A549 (cell line): ENCODE results near the gene KAT6B. TPM values are rescaled to one million over a fixed set of nuclear protein-coding genes. Genes with fewer than 3 reads are reported as not detected.

ENCODE experiments used
- ATAC-seq, 2 experiments: fragments of 200-7000 bp in 1 of 2; fragments of >200 bp in 1 of 2; cut with Nextera tagmentation in 1 of 2; cut with Tn5 transposase in 1 of 2; 3 replicates each; pipeline versions ENCODE4 v1.8.0 to v1.9.1; 2018 to 2020; ENCODE audit warnings: mild to moderate bottlenecking in 1 of 2, moderate library complexity in 1 of 2
- CTCF ChIA-PET: fragments of 300-600 bp; sonication (Branson Sonifier 250); formaldehyde crosslinking; extraction: SDS; loops from one replicate; lab custom pipeline; 2021; ENCODE audit warnings: antibody characterized with exemption, inconsistent platforms; lab: Yijun Ruan, JAX
- POLR2A ChIA-PET: fragments of 350-600 bp; formaldehyde crosslinking; extraction: SDS; loops from one replicate; lab custom pipeline; 2021; ENCODE audit warnings: antibody characterized with exemption, inconsistent platforms; lab: Yijun Ruan, JAX
- DNase-seq, 2 experiments: peaks; one replicate each; pipeline versions ENCODE4 v3.0.0 to v3.0.0-alpha.2; 2011 to 2016; ENCODE audit warnings: low read depth in 1 of 2, low spot score in 1 of 2
- FAIRE-seq: peaks from 2 replicates; lab custom pipeline; 2011; peaks lifted over from hg19 to GRCh38; lab: Jason Lieb, UNC
- H3K27ac ChIP-seq, 2 experiments: fragments of >200 bp; sonication (Bioruptor Twin); formaldehyde crosslinking; 3 replicates each; pipeline ENCODE4 v1.5.1; 2016 to 2017
- H3K4me1 ChIP-seq: fragments of >200 bp; sonication (Bioruptor Twin); formaldehyde crosslinking; 3 replicates; pipeline ENCODE4 v1.6.1; 2016
- H3K4me2 ChIP-seq: fragments of >200 bp; sonication (Bioruptor Twin); formaldehyde crosslinking; 3 replicates; pipeline ENCODE4 v1.6.1; 2016
- H3K4me3 ChIP-seq: fragments of >200 bp; sonication (Bioruptor Twin); formaldehyde crosslinking; 3 replicates; pipeline ENCODE4 v1.5.1; 2016
- H3K9me3 ChIP-seq: fragments of >200 bp; sonication (Bioruptor Twin); formaldehyde crosslinking; 3 replicates; pipeline ENCODE4 v1.6.1; 2016
- BHLHE40 ChIP-seq: IDR thresholded peaks from 2 replicates; pipeline ENCODE4 v1.6.1; 2012; ENCODE audit warnings: low read depth, low read length, inconsistent platforms
- CBX2 ChIP-seq: fragments of 200-600 bp; sonication (generic); IDR thresholded peaks from 2 replicates; pipeline ENCODE4 v1.6.1; 2016; ENCODE audit warnings: low read depth, mild to moderate bottlenecking, borderline replicate concordance
- CEBPB ChIP-seq, 2 experiments: fragments of >200 bp in 1 of 2; sonication (Bioruptor Twin) in 1 of 2; formaldehyde crosslinking in 1 of 2; IDR thresholded peaks; 2 replicates each; pipeline ENCODE4 v1.6.1; 2012 to 2016
- EHF ChIP-seq: fragments of 250-450 bp; sonication (Bioruptor Pico); IDR thresholded peaks from 2 replicates; pipeline ENCODE4 v1.5.0; 2020; ENCODE audit warnings: mild to moderate bottlenecking
- EP300 ChIP-seq, 2 experiments: fragments of >200 bp; sonication (Bioruptor Twin); formaldehyde crosslinking; IDR thresholded peaks; 2 replicates in 1 of 2; 3 replicates in 1 of 2; pipeline ENCODE4 v1.6.1; 2016 to 2017
- ESRRA ChIP-seq: fragments of 150-350 bp; IDR thresholded peaks from 2 replicates; pipeline ENCODE4 v1.6.1; 2014; ENCODE audit warnings: mild to moderate bottlenecking, low read length, borderline replicate concordance
- FOSL2 ChIP-seq, 2 experiments: fragments of 450-650 bp in 1 of 2; fragments of >200 bp in 1 of 2; sonication (Bioruptor Twin) in 1 of 2; formaldehyde crosslinking; IDR thresholded peaks; 2 replicates each; pipeline versions ENCODE4 v1.5.0 to v1.6.1; 2016 to 2020; ENCODE audit warnings: mild to moderate bottlenecking in 1 of 2, moderate library complexity in 1 of 2
- HEYL ChIP-seq: fragments of 250-450 bp; sonication (Bioruptor Pico); IDR thresholded peaks from 2 replicates; pipeline ENCODE4 v1.8.0; 2021; ENCODE audit warnings: mild to moderate bottlenecking, moderate library complexity
- HOXA7 ChIP-seq: fragments of 250-450 bp; sonication (Bioruptor Pico); IDR thresholded peaks from 2 replicates; pipeline ENCODE4 v1.5.0; 2020; ENCODE audit warnings: mild to moderate bottlenecking, moderate library complexity
- HOXB5 ChIP-seq: fragments of 250-450 bp; sonication (Bioruptor Pico); IDR thresholded peaks from 2 replicates; pipeline ENCODE4 v1.5.0; 2020; ENCODE audit warnings: mild to moderate bottlenecking, moderate library complexity
- JUN ChIP-seq, 2 experiments: fragments of >200 bp; sonication (Bioruptor Twin); formaldehyde crosslinking; IDR thresholded peaks; 2 replicates in 1 of 2; 3 replicates in 1 of 2; pipeline ENCODE4 v1.6.1; 2016 to 2017
- JUNB ChIP-seq: fragments of >200 bp; sonication (Bioruptor Twin); formaldehyde crosslinking; IDR thresholded peaks from 2 replicates; pipeline ENCODE4 v1.6.1; 2016
- KDM5A ChIP-seq: fragments of 200-600 bp; sonication (generic); IDR thresholded peaks from 2 replicates; pipeline ENCODE4 v1.6.1; 2016; ENCODE audit warnings: antibody characterized with exemption, mild to moderate bottlenecking
- MAZ ChIP-seq: fragments of 150-350 bp; IDR thresholded peaks from 2 replicates; pipeline ENCODE4 v1.6.1; 2014; ENCODE audit warnings: antibody characterized with exemption, low read depth, low read length, borderline replicate concordance
- NFE2L2 ChIP-seq: fragments of 150-350 bp; conservative IDR thresholded peaks from 2 replicates; pipeline ENCODE4 v1.6.1; 2014; ENCODE audit warnings: low read length
- NPAS2 ChIP-seq: fragments of 250-450 bp; sonication (Bioruptor Pico); IDR thresholded peaks from 2 replicates; pipeline ENCODE4 v1.8.0; 2022; ENCODE audit warnings: mild to moderate bottlenecking, moderate library complexity, borderline replicate concordance
- POLR2AphosphoS2 ChIP-seq: conservative IDR thresholded peaks from 2 replicates; pipeline ENCODE4 v1.6.1; 2012; ENCODE audit warnings: low read length, improper control_type of control experiment, inconsistent platforms
- RAD21 ChIP-seq, 2 experiments: fragments of >200 bp in 1 of 2; sonication (Bioruptor Twin) in 1 of 2; formaldehyde crosslinking in 1 of 2; IDR thresholded peaks in 1 of 2; conservative IDR thresholded peaks in 1 of 2; 2 replicates in 1 of 2; 3 replicates in 1 of 2; pipeline ENCODE4 v1.6.1; 2012 to 2018; ENCODE audit warnings: inconsistent platforms in 1 of 2
- RARB ChIP-seq: fragments of 250-450 bp; sonication (Bioruptor Pico); IDR thresholded peaks from 2 replicates; pipeline ENCODE4 v1.8.0; 2021; ENCODE audit warnings: mild to moderate bottlenecking, moderate library complexity
- RFX5 ChIP-seq: fragments of 450-650 bp; IDR thresholded peaks from 2 replicates; pipeline ENCODE4 v1.7.1; 2014; ENCODE audit warnings: antibody characterized with exemption, mild to moderate bottlenecking, moderate library complexity
- RNF2 ChIP-seq: fragments of 200-600 bp; sonication (generic); IDR thresholded peaks from 2 replicates; pipeline ENCODE4 v1.6.1; 2016; ENCODE audit warnings: low read depth, mild to moderate bottlenecking, antibody characterized with exemption, moderate library complexity, borderline replicate concordance
- SREBF2 ChIP-seq: fragments of 450-650 bp; IDR thresholded peaks from 2 replicates; pipeline ENCODE4 v1.6.1; 2014; ENCODE audit warnings: mild to moderate bottlenecking, moderate library complexity
- ZC3H11A ChIP-seq: fragments of 450-650 bp; IDR thresholded peaks from 2 replicates; pipeline ENCODE4 v1.6.1; 2014; ENCODE audit warnings: antibody characterized with exemption, mild to moderate bottlenecking
- ZNF302 ChIP-seq: fragments of 250-450 bp; sonication (Bioruptor Pico); IDR thresholded peaks from 2 replicates; pipeline ENCODE4 v1.9.0; 2021; ENCODE audit warnings: inconsistent platforms, mild to moderate bottlenecking, moderate library complexity
- WGBS: methylation state at CpG from one replicate; pipeline ENCODE4 v1.1.6; 2017; ENCODE audit errors: missing lambda C conversion rate; 5-methylcytosine and 5-hydroxymethylcytosine counted together
- polyA plus RNA-seq, 4 experiments: library from polyadenylated mRNA; depleted of rRNA in 3 of 4; stranded (reverse); fragments of >200 nt; fragmentation: RNase III in 1 of 4; extraction: RNeasy Plus Mini Kit Qiagen cat#74134 plus additional on column Dnase treatment in 1 of 4; gene quantifications; 2 replicates in 3 of 4; 3 replicates in 1 of 4; pipeline ENCODE4 v1.2.3, GENCODE V29; 2011 to 2017
- TF ChIP-seq, protein P1 (sequence below): fragments of 450-650 bp; IDR thresholded peaks from 2 replicates; pipeline ENCODE4 v1.6.1; 2014; ENCODE audit warnings: antibody characterized with exemption
- TF ChIP-seq, protein P2 (sequence below): IDR thresholded peaks from 2 replicates; pipeline ENCODE4 v1.6.1; 2012; ENCODE audit warnings: low read depth, borderline replicate concordance
- TF ChIP-seq, protein P3 (sequence below): fragments of >200 bp; sonication (Bioruptor Twin); formaldehyde crosslinking; IDR thresholded peaks from 3 replicates; pipeline ENCODE4 v1.5.1; 2016
- TF ChIP-seq, protein P4 (sequence below): fragments of 200-600 bp; sonication (generic); IDR thresholded peaks from 2 replicates; pipeline ENCODE4 v1.6.1; 2016; ENCODE audit warnings: antibody characterized with exemption, mild to moderate bottlenecking, moderate library complexity
- TF ChIP-seq, protein P5 (sequence below): fragments of >200 bp; sonication (Bioruptor Twin); formaldehyde crosslinking; IDR thresholded peaks from 2 replicates; pipeline ENCODE4 v1.6.1; 2016

Gene KAT6B
- polyA plus RNA-seq, 2 of the 4 experiments (the other 2 are of a cell fraction), result 5.6 to 5.7 TPM

DNA sequence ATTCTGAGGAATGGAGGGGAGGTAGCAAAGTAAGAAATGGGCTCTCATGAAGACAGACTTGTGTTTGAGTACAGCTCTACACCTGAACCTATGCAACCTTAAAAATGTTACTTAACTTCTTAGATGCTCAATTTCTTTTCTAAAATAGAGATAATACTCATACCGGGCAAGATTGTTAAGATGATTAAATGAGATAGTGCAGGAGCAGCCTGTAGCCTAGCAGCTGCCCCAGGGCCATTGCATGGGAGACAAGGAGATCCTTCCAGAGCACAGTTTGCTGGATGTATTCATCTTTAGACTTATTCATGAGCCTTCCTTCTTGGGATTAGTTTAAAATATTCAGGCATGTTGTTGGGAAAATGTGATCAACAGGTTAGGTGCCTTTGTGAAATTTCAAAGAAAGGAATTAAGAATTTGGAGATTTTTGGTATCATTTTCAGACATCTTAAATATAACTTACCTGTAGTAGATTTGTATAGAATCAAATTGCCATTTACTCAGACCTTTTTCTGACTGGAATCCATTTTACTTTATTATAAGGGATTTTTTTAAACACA is 130.2 kb downstream of the KAT6B start:
- 100% methylated on average over 1 of the region's 1 CpG for WGBS
- POLR2A ChIA-PET, result no interaction called here
- CTCF ChIA-PET, result no interaction called here
- H3K4me3 ChIP-seq, result no peak overlapping the region
- TF ChIP-seq ZNF302 (CRISPR knock-in tag) (no peak), EHF (no peak), RAD21 (conservative IDR thresholded peaks at IDR 0.05 in 1 of 2, IDR thresholded peaks at IDR 0.05 in 1 of 2) (no peak), BHLHE40 (no peak), KDM5A (no peak), RARB (no peak), EP300 (IDR thresholded peaks at IDR 0.05) (no peak), RNF2 (no peak), JUNB (no peak), JUN (IDR thresholded peaks at IDR 0.05) (no peak), HEYL (CRISPR knock-in tag) (no peak), NFE2L2 (no peak), POLR2AphosphoS2 (no peak)
- TF ChIP-seq, protein P1, sequence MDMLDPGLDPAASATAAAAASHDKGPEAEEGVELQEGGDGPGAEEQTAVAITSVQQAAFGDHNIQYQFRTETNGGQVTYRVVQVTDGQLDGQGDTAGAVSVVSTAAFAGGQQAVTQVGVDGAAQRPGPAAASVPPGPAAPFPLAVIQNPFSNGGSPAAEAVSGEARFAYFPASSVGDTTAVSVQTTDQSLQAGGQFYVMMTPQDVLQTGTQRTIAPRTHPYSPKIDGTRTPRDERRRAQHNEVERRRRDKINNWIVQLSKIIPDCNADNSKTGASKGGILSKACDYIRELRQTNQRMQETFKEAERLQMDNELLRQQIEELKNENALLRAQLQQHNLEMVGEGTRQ, result no peak
- TF ChIP-seq, protein P2, sequence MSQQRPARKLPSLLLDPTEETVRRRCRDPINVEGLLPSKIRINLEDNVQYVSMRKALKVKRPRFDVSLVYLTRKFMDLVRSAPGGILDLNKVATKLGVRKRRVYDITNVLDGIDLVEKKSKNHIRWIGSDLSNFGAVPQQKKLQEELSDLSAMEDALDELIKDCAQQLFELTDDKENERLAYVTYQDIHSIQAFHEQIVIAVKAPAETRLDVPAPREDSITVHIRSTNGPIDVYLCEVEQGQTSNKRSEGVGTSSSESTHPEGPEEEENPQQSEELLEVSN, result no peak
- TF ChIP-seq, protein P3, sequence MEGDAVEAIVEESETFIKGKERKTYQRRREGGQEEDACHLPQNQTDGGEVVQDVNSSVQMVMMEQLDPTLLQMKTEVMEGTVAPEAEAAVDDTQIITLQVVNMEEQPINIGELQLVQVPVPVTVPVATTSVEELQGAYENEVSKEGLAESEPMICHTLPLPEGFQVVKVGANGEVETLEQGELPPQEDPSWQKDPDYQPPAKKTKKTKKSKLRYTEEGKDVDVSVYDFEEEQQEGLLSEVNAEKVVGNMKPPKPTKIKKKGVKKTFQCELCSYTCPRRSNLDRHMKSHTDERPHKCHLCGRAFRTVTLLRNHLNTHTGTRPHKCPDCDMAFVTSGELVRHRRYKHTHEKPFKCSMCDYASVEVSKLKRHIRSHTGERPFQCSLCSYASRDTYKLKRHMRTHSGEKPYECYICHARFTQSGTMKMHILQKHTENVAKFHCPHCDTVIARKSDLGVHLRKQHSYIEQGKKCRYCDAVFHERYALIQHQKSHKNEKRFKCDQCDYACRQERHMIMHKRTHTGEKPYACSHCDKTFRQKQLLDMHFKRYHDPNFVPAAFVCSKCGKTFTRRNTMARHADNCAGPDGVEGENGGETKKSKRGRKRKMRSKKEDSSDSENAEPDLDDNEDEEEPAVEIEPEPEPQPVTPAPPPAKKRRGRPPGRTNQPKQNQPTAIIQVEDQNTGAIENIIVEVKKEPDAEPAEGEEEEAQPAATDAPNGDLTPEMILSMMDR, result no peak
- H3K9me3 ChIP-seq, result no peaks in the 10 kb centered on the region
- DNase-seq (no peak), FAIRE-seq (no peak), ATAC-seq (no peak)
- no peak overlapping the region for H3K27ac ChIP-seq
- peaks cover 4% of the 10 kb centered on the region; the same call in 1 of the 3 replicates for H3K4me1 ChIP-seq
- H3K4me2 ChIP-seq, result no peak overlapping the region

DNA sequence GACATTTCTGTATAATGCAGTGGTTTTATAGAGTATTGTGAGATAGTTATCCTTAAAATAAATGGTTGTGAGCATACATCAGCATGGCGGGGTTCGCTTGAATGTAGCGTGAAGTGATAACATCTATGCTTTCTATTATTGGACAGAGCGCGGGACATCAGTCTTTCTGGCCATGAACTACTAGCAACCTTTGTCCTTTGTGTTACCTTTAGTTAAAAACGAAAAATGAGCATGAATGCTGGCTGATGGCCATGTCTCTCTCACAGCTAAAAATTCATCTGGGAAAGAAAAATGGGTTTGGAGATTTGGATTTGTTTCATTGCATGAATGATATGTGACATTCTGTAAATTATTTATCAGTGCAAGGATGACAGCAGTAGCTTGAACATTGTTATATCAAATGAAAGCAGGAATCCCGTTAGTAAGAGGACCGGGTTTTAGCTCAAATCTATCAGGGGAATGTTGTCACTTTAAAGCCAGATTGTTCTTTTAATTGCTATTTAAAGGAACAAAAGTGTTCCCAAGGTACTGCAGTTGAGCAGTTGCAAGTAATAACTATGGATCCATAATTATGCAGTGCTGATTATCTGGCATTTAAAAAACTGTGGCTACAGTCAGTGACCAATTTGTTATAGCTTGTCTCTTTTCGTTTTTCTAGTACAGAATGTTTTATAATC is 131.0 kb downstream of the KAT6B start:
- whole genome bisulfite sequencing, result 71% methylated on average over 9 of the region's 9 CpGs
- TF ChIP-seq EP300 (IDR thresholded peaks at IDR 0.05) (no peak), JUN (IDR thresholded peaks at IDR 0.05) (no peak), RFX5 (no peak), MAZ (no peak), ZC3H11A (no peak), CBX2 (no peak), BHLHE40 (no peak), JUNB (no peak), ESRRA (no peak), FOSL2 (IDR thresholded peaks at IDR 0.05) (no peak), FOSL2 (CRISPR knock-in tag; IDR thresholded peaks at IDR 0.05) (no peak), SREBF2 (no peak), HOXB5 (CRISPR knock-in tag) (no peak), HOXA7 (CRISPR knock-in tag) (no peak), CEBPB (IDR thresholded peaks at IDR 0.05) (no peak), EHF (no peak), NPAS2 (CRISPR knock-in tag) (no peak)
- TF ChIP-seq, protein P1, result no peak
- TF ChIP-seq, protein P4, sequence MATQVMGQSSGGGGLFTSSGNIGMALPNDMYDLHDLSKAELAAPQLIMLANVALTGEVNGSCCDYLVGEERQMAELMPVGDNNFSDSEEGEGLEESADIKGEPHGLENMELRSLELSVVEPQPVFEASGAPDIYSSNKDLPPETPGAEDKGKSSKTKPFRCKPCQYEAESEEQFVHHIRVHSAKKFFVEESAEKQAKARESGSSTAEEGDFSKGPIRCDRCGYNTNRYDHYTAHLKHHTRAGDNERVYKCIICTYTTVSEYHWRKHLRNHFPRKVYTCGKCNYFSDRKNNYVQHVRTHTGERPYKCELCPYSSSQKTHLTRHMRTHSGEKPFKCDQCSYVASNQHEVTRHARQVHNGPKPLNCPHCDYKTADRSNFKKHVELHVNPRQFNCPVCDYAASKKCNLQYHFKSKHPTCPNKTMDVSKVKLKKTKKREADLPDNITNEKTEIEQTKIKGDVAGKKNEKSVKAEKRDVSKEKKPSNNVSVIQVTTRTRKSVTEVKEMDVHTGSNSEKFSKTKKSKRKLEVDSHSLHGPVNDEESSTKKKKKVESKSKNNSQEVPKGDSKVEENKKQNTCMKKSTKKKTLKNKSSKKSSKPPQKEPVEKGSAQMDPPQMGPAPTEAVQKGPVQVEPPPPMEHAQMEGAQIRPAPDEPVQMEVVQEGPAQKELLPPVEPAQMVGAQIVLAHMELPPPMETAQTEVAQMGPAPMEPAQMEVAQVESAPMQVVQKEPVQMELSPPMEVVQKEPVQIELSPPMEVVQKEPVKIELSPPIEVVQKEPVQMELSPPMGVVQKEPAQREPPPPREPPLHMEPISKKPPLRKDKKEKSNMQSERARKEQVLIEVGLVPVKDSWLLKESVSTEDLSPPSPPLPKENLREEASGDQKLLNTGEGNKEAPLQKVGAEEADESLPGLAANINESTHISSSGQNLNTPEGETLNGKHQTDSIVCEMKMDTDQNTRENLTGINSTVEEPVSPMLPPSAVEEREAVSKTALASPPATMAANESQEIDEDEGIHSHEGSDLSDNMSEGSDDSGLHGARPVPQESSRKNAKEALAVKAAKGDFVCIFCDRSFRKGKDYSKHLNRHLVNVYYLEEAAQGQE, result no peak
- TF ChIP-seq, protein P5, sequence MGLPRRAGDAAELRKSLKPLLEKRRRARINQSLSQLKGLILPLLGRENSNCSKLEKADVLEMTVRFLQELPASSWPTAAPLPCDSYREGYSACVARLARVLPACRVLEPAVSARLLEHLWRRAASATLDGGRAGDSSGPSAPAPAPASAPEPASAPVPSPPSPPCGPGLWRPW, result no peak
- no peak overlapping the region for H3K4me2 ChIP-seq
- H3K9me3 ChIP-seq, result no peaks in the 10 kb centered on the region
- ChIA-PET CTCF (interaction anchor here (1.8 kb wide), 1 partner anchor 713 kb away, joined by 3 read pairs; no protein-coding TSS in a partner anchor), POLR2A (no interaction called here)
- H3K4me1 ChIP-seq, result peaks cover 4% of the 10 kb centered on the region; the same call in 1 of the 3 replicates
- no peak overlapping the region for H3K27ac ChIP-seq
- H3K4me3 ChIP-seq, result no peak overlapping the region
- ATAC-seq, result no peak
- FAIRE-seq, result no peak
- no peak for DNase-seq
